Coronary artery (tissue), 2 donors: ENCODE data around the gene ATG4A.

ENCODE experiments used
- DNase-seq: peaks from one replicate; pipeline ENCODE4 v3.0.0-alpha.2; 2017; ENCODE audit warnings: low spot score
- H3K27ac ChIP-seq, 2 donors: fragments of 200-600 bp; sonication (generic); one replicate each; pipeline ENCODE4 v1.5.1; 2016 to 2019
- H3K4me3 ChIP-seq: fragments of 200-600 bp; sonication (generic); 2 replicates; pipeline ENCODE4 v1.5.1; 2016; ENCODE audit warnings: mild to moderate bottlenecking, moderate library complexity
- CTCF ChIP-seq: fragments of 200-600 bp; sonication (generic); IDR thresholded peaks from one replicate; pipeline ENCODE4 v1.5.1; 2019; ENCODE audit warnings: antibody characterized with exemption

Gene ATG4A

GRCh38 chrX:108131471-108131870 lies 39.9 kb downstream of the ATG4A start:
- no peak for TF ChIP-seq CTCF
- Histone ChIP-seq H3K4me3 (no peak overlapping the region), H3K27ac (no peak overlapping the region)
- DNase-seq: no peak

GRCh38 chrX:108132034-108132433 lies 40.5 kb downstream of the ATG4A start:
- Histone ChIP-seq H3K27ac (no peak overlapping the region), H3K4me3 (no peak overlapping the region)
- TF ChIP-seq CTCF: no peak
- DNase-seq: no peak

- no peak for DNase-seq
- TF ChIP-seq CTCF: no peak
- H3K4me3 ChIP-seq: no peak overlapping the region
- no peak overlapping the region for H3K27ac ChIP-seq
Measured at GRCh38 chrX:108132876-108133275, 41.3 kb downstream of the ATG4A start.

- Histone ChIP-seq H3K27ac (no peak overlapping the region), H3K4me3 (no peak overlapping the region)
- no peak for TF ChIP-seq CTCF
- no peak for DNase-seq
Measured at GRCh38 chrX:108134724-108135123, 43.1 kb downstream of the ATG4A start.

GRCh38 chrX:108138814-108139702 lies 47.5 kb downstream of the ATG4A start:
- no peak for DNase-seq
- Histone ChIP-seq H3K27ac (no peak overlapping the region), H3K4me3 (no peak overlapping the region)
- TF ChIP-seq CTCF: no peak

GRCh38 chrX:108148524-108148923 lies 56.9 kb downstream of the ATG4A start:
- no peak for DNase-seq
- Histone ChIP-seq H3K27ac (no peak overlapping the region), H3K4me3 (no peak overlapping the region)
- no peak for TF ChIP-seq CTCF

- no peak for TF ChIP-seq CTCF
- H3K4me3 ChIP-seq: no peak overlapping the region
- H3K27ac ChIP-seq: no peak overlapping the region
- DNase-seq: no peak
Measured at GRCh38 chrX:108156082-108156481, 64.5 kb downstream of the ATG4A start.
